Stimulated activated CD4-positive, alpha-beta T cell treated with anti-CD3 and anti-CD28 coated beads, Interleukin-1b, Interleukin-23, amount 100 ng/mL, for 1 hour (primary cell): ENCODE data around the gene INPP5K.
"Not testable (repeated sequence)": the region's sequence is repeated elsewhere in the genome, so short reads cannot be mapped to it uniquely, and the experiment has no call there.

ENCODE experiments used
- DNase-seq, 2 donors: peaks; one replicate each; pipeline ENCODE4 v3.0.0-alpha.2; 2020; ENCODE audit warnings: low read depth in 2 of 2

The INPP5K gene

GRCh38 chr17:1516388-1517161 lies at the start of gene INPP5K:
INPP5K (minus strand) TSS chr17:1516612; CDS start chr17:1516499, 113 bp downstream.
- DNase-seq = peak; percentile 86 to 94

- DNase-seq = no peak
These were observed 49.5 kb upstream of the INPP5K start for GRCh38 chr17:1565877-1566276.

GRCh38 chr17:1563786-1564613 lies 47.6 kb upstream of the INPP5K start:
- no peak for DNase-seq

GRCh38 chr17:1563471-1563785 lies 47.0 kb upstream of the INPP5K start:
- DNase-seq = not testable (repeated sequence)

GRCh38 chr17:1562176-1562643 lies 45.8 kb upstream of the INPP5K start:
- no peak for DNase-seq

GRCh38 chr17:1561420-1562175 lies 45.2 kb upstream of the INPP5K start:
- no peak for DNase-seq

- no peak for DNase-seq
These were observed 44.5 kb upstream of the INPP5K start for GRCh38 chr17:1560858-1561355.

- DNase-seq = no peak
These were observed 43.9 kb upstream of the INPP5K start for GRCh38 chr17:1560101-1560857.

GRCh38 chr17:1559047-1560043 lies 42.9 kb upstream of the INPP5K start:
- DNase-seq = no peak

GRCh38 chr17:1558401-1558800 lies 42.0 kb upstream of the INPP5K start:
- DNase-seq = no peak

- no peak for DNase-seq
These were observed 41.1 kb upstream of the INPP5K start for GRCh38 chr17:1557355-1558095.

GRCh38 chr17:1555651-1556471 lies 39.4 kb upstream of the INPP5K start:
- no peak for DNase-seq

- no peak for DNase-seq
These were observed 38.5 kb upstream of the INPP5K start for GRCh38 chr17:1554751-1555540.

GRCh38 chr17:1553354-1554266 lies 37.2 kb upstream of the INPP5K start:
- DNase-seq = no peak

GRCh38 chr17:1552932-1553331 lies 36.5 kb upstream of the INPP5K start:
- no peak for DNase-seq

- no peak for DNase-seq
These were observed 35.3 kb upstream of the INPP5K start for GRCh38 chr17:1551741-1552140.

GRCh38 chr17:1548032-1548431 lies 31.6 kb upstream of the INPP5K start:
- no peak for DNase-seq
